Astrocyte (in vitro differentiated cells and primary cell): ENCODE results near the gene C1QL2. TPM values are rescaled to one million over a fixed set of nuclear protein-coding genes. Genes with fewer than 3 reads are reported as not detected.

Experiments used
- DNase-seq: peaks from one replicate; pipeline ENCODE4 v3.0.0-alpha.2; 2010; ENCODE audit warnings: low read depth
- FAIRE-seq: peaks from 2 replicates; lab custom pipeline; 2011; peaks lifted over from hg19 to GRCh38; lab: Jason Lieb, UNC
- H2AFZ ChIP-seq: 2 replicates; pipeline ENCODE4 v1.6.0; 2012; ENCODE audit warnings: low read depth, low read length, inconsistent platforms
- H3K27ac ChIP-seq: 2 replicates; pipeline ENCODE4 v1.5.1; 2011; ENCODE audit warnings: low read depth, low read length, inconsistent platforms
- H3K27me3 ChIP-seq: 2 replicates; pipeline ENCODE4 v1.6.0; 2011; ENCODE audit warnings: low read length, inconsistent platforms; ENCODE audit not compliant: insufficient read depth
- H3K36me3 ChIP-seq: 2 replicates; pipeline ENCODE4 v1.5.1; 2011; ENCODE audit warnings: low read length, inconsistent platforms; ENCODE audit not compliant: insufficient read depth
- H3K4me1 ChIP-seq: 2 replicates; pipeline ENCODE4 v1.5.1; 2011; ENCODE audit warnings: low read length, inconsistent platforms; ENCODE audit not compliant: insufficient read depth
- H3K4me2 ChIP-seq: 2 replicates; pipeline ENCODE4 v1.6.0; 2012; ENCODE audit warnings: low read length, inconsistent platforms
- H3K4me3 ChIP-seq: 2 replicates; pipeline ENCODE4 v1.5.1; 2011; ENCODE audit warnings: low read depth, mild to moderate bottlenecking, low read length, inconsistent platforms; ENCODE audit not compliant: insufficient read depth
- H3K79me2 ChIP-seq: 2 replicates; pipeline ENCODE4 v1.6.0; 2012; ENCODE audit warnings: mild to moderate bottlenecking, low read length, inconsistent platforms; ENCODE audit not compliant: insufficient read depth
- H3K9ac ChIP-seq: 2 replicates; pipeline ENCODE4 v1.6.0; 2012; ENCODE audit warnings: mild to moderate bottlenecking, low read length, inconsistent platforms
- H3K9me3 ChIP-seq: 2 replicates; pipeline ENCODE4 v1.5.1; 2012; ENCODE audit warnings: low read depth, mild to moderate bottlenecking, low read length, inconsistent platforms; ENCODE audit not compliant: insufficient read depth
- H4K20me1 ChIP-seq: 2 replicates; pipeline ENCODE4 v1.6.0; 2012; ENCODE audit warnings: low read length, inconsistent platforms; ENCODE audit not compliant: insufficient read depth
- H3K27ac Mint-ChIP-seq: one replicate; pipeline ENCODE4 v1.8.0; 2021; ENCODE audit warnings: mild to moderate bottlenecking, mixed read lengths; ENCODE audit not compliant: unreplicated experiment
- H3K27me3 Mint-ChIP-seq: one replicate; pipeline ENCODE4 v1.8.0; 2021; ENCODE audit warnings: low read depth, mixed read lengths; ENCODE audit not compliant: unreplicated experiment
- H3K36me3 Mint-ChIP-seq: one replicate; pipeline ENCODE4 v1.8.0; 2021; ENCODE audit warnings: low read depth, mixed read lengths; ENCODE audit not compliant: unreplicated experiment
- H3K4me1 Mint-ChIP-seq: one replicate; pipeline ENCODE4 v1.8.0; 2021; ENCODE audit warnings: low read depth, mixed read lengths; ENCODE audit not compliant: unreplicated experiment
- H3K4me3 Mint-ChIP-seq: one replicate; pipeline ENCODE4 v1.8.0; 2021; ENCODE audit warnings: mild to moderate bottlenecking, moderate library complexity, mixed read lengths; ENCODE audit not compliant: unreplicated experiment
- H3K9me3 Mint-ChIP-seq: one replicate; pipeline ENCODE4 v1.8.0; 2021; ENCODE audit warnings: mild to moderate bottlenecking, mixed read lengths; ENCODE audit not compliant: unreplicated experiment
- CTCF ChIP-seq: IDR thresholded peaks from 2 replicates; pipeline ENCODE4 v1.5.1; 2011; ENCODE audit warnings: low read depth, mild to moderate bottlenecking, inconsistent platforms, low read length, moderate library complexity; ENCODE audit not compliant: insufficient read depth
- EZH2 ChIP-seq: IDR thresholded peaks from 2 replicates; pipeline ENCODE4 v1.6.1; 2012; ENCODE audit warnings: mild to moderate bottlenecking, low read length, inconsistent platforms; ENCODE audit not compliant: insufficient read depth
- total RNA-seq: library from RNA; stranded (reverse); gene quantifications from 2 replicates; pipeline ENCODE4 v1.2.1, GENCODE V29; 2021

C1QL2 gene
- total RNA-seq, 1 donor from 2014 or later = 0.20 TPM

DNA sequence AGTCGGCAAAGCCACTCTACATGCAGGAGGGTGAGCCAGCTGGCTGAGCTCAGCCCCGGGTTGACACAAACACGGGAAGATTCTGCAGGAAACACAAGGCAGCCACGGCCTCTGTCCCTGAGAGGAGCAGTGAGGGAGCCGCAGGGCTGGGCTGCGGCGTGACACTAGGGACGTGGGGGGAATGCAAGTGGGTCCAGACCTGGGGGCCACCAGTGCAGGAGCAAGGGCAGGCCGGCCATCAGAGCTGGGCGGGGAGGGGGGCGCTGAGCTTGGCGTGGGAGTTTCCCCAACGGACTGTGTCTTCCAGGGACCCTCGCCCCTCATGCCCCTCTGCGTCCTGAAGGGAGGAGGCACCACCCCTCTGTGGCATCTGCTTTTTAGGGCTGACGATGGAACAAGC, 12.0 kb upstream of the C1QL2 start:
- TF ChIP-seq CTCF = no peak
- no peak for TF ChIP-seq EZH2
- Histone ChIP-seq H3K27me3 (peaks cover 5% of the 10 kb centered on the region), H2AFZ (no peak overlapping the region), H3K4me3 (no peak overlapping the region), H3K9me3 (no peaks in the 10 kb centered on the region), H3K9ac (no peak overlapping the region), H4K20me1 (no peaks in the 10 kb centered on the region), H3K27ac (no peak overlapping the region), H3K36me3 (no peaks in the 10 kb centered on the region), H3K79me2 (no peaks in the 10 kb centered on the region), H3K4me1 (no peaks in the 10 kb centered on the region), H3K4me2 (no peak overlapping the region)
- Mint-ChIP-seq H3K27ac (no peak overlapping the region), H3K9me3 (no peaks in the 10 kb centered on the region), H3K36me3 (no peaks in the 10 kb centered on the region), H3K4me3 (no peak overlapping the region), H3K27me3 (peaks cover 52% of the 10 kb centered on the region), H3K4me1 (peaks cover 3% of the 10 kb centered on the region)
- DNase-seq (no peak), FAIRE-seq (no peak)

DNA sequence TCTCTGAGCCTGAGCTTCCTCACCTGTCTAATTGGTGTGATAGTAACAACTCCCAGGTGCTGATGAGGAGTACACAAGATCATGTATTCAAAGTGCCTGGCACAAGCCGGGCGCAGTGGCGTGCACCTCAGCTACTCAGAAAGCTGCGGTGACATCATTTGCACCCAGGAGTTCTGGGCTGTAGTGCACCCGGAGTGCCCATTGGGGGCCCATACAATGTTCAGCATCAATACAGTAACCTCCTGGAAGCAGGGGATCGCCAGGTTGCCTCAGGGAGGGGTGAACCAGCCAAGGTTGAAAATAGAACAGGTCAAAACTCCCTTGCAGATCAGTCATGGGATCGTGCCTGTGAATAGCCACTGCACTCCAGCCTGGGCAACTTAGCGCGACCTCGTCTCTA, 11.2 kb upstream of the C1QL2 start:
- H3K79me2 ChIP-seq = no peaks in the 10 kb centered on the region
- H3K4me1 ChIP-seq = no peaks in the 10 kb centered on the region
- no peaks in the 10 kb centered on the region for H3K9me3 ChIP-seq
- H3K27me3 ChIP-seq = peaks cover 5% of the 10 kb centered on the region
- DNase-seq (no peak), FAIRE-seq (no peak)
- H3K9ac ChIP-seq = no peak overlapping the region
- peaks cover 58% of the 10 kb centered on the region for H3K27me3 Mint-ChIP-seq
- H3K4me3 ChIP-seq = no peak overlapping the region
- no peak overlapping the region for H3K27ac Mint-ChIP-seq
- H2AFZ ChIP-seq = no peak overlapping the region
- H3K4me3 Mint-ChIP-seq = no peak overlapping the region
- TF ChIP-seq EZH2 (no peak), CTCF (no peak)
- H3K9me3 Mint-ChIP-seq = no peaks in the 10 kb centered on the region
- H3K36me3 Mint-ChIP-seq = no peaks in the 10 kb centered on the region
- no peak overlapping the region for H3K27ac ChIP-seq
- no peaks in the 10 kb centered on the region for H4K20me1 ChIP-seq
- H3K36me3 ChIP-seq = no peaks in the 10 kb centered on the region
- peaks cover 2% of the 10 kb centered on the region for H3K4me1 Mint-ChIP-seq
- H3K4me2 ChIP-seq = no peak overlapping the region

DNA sequence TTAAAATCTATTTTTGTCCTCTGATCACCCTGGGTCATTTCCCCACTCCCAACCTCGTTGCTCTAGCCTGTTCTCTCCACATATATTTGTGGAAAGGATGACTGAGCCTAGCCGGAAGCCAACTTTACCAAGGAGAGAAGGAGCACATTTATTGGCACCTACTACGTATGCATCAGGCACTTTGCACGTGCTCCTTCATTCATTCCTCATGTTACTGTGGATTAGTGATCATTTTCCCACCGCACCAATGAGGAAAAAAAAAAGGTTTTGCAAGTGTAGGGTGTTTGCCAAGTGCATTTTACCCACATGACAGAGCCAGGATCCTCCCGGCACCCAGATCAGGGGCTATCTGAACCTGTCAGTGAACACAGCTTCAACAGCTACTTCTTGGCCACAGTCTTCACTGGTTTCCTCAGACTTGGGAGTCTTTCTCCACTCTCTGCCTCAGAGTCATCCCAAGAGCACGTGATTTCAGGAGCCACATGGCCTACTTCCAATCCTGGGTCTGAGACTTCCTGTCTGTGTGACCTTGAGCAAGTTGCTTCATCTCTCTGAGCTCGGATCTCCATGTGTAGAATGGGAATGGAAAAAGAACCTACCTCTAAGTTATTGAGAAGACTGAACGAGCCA, 1.9 kb upstream of the C1QL2 start:
- H3K4me3 ChIP-seq = no peak overlapping the region
- H3K36me3 Mint-ChIP-seq = no peaks in the 10 kb centered on the region
- peaks cover 75% of the 10 kb centered on the region for H3K27me3 Mint-ChIP-seq
- H3K36me3 ChIP-seq = no peaks in the 10 kb centered on the region
- peaks cover 51% of the 10 kb centered on the region for H3K27me3 ChIP-seq
- no peak overlapping the region for H3K9ac ChIP-seq
- peaks cover 2% of the 10 kb centered on the region for H3K9me3 Mint-ChIP-seq
- no peak for TF ChIP-seq CTCF
- TF ChIP-seq EZH2 = no peak
- peaks cover 7% of the 10 kb centered on the region for H3K4me1 Mint-ChIP-seq
- H3K27ac Mint-ChIP-seq = no peak overlapping the region
- no peaks in the 10 kb centered on the region for H4K20me1 ChIP-seq
- no peak for FAIRE-seq
- H3K4me3 Mint-ChIP-seq = no peak overlapping the region
- no peaks in the 10 kb centered on the region for H3K79me2 ChIP-seq
- no peak overlapping the region for H2AFZ ChIP-seq
- H3K9me3 ChIP-seq = no peaks in the 10 kb centered on the region
- no peak for DNase-seq
- H3K4me1 ChIP-seq = no peaks in the 10 kb centered on the region
- H3K4me2 ChIP-seq = no peak overlapping the region
- no peak overlapping the region for H3K27ac ChIP-seq
